K562 (cell line): ENCODE data around the gene CHML. TPM values are rescaled to one million over a fixed set of nuclear protein-coding genes. Genes with fewer than 3 reads are reported as not detected.
A peak's percentile ranks its signal among the peaks of the same experiment; 100 is the strongest.

Experiments
- ADNP ChIP-seq: fragments of 200-800 bp; sonication (Bioruptor generic); IDR thresholded peaks from 2 replicates; pipeline ENCODE4 v1.6.1; 2016; ENCODE audit warnings: missing genetic modification characterization, missing compliant biosample characterization
- FOXA1 ChIP-seq: fragments of 450-650 bp; IDR thresholded peaks from 2 replicates; pipeline ENCODE4 v1.6.1; 2016; ENCODE audit warnings: mild to moderate bottlenecking, borderline replicate concordance
- FOXJ2 ChIP-seq: fragments of 200-800 bp; sonication (Bioruptor generic); IDR thresholded peaks from 2 replicates; pipeline ENCODE4 v1.6.1; 2016; ENCODE audit warnings: missing genetic modification characterization, missing compliant biosample characterization
- HDAC8 ChIP-seq: fragments of 450-650 bp; IDR thresholded peaks from 2 replicates; pipeline ENCODE4 v1.6.1; 2016; ENCODE audit warnings: mild to moderate bottlenecking, missing genetic modification characterization, moderate library complexity, missing compliant biosample characterization
- JUN ChIP-seq, 2 experiments: sonication (generic) in 1 of 2; formaldehyde crosslinking in 1 of 2; IDR thresholded peaks; 2 replicates each; pipeline versions ENCODE4 v1.6.1 to v1.8.0; 2012 to 2022; ENCODE audit warnings: borderline replicate concordance in 2 of 2, mild to moderate bottlenecking in 2 of 2, improper control_type of control experiment in 1 of 2, low read depth in 1 of 2, low read length in 1 of 2, missing genetic modification reagents in 1 of 2
- PHTF2 ChIP-seq: fragments of 250-450 bp; sonication (Bioruptor Pico); IDR thresholded peaks from 2 replicates; pipeline ENCODE4 v1.5.0; 2021; ENCODE audit warnings: mild to moderate bottlenecking
- PURB ChIP-seq: sonication (generic); formaldehyde crosslinking; IDR thresholded peaks from 2 replicates; pipeline ENCODE4 v1.9.0; 2021; ENCODE audit warnings: low read depth, mild to moderate bottlenecking, missing genetic modification reagents
- RBM34 ChIP-seq: fragments of 200-400 bp; formaldehyde crosslinking; IDR thresholded peaks from 2 replicates; pipeline ENCODE4 v1.6.1; 2018; ENCODE audit warnings: low read length, borderline replicate concordance; ENCODE audit not compliant: insufficient read depth
- RERE ChIP-seq: sonication (generic); formaldehyde crosslinking; IDR thresholded peaks from 2 replicates; pipeline ENCODE4 v1.8.0; 2023; ENCODE audit warnings: missing genetic modification reagents, mild to moderate bottlenecking, borderline replicate concordance
- SIRT6 ChIP-seq: IDR thresholded peaks from one replicate; pipeline ENCODE4 v1.6.1; 2012; ENCODE audit warnings: low read depth, mild to moderate bottlenecking, control low read depth, inconsistent platforms, low read length, moderate library complexity
- USF2 ChIP-seq: sonication (generic); formaldehyde crosslinking; IDR thresholded peaks from 2 replicates; pipeline ENCODE4 v1.5.0; 2020; ENCODE audit warnings: missing genetic modification reagents
- ZNF511 ChIP-seq: sonication (generic); formaldehyde crosslinking; IDR thresholded peaks from 2 replicates; pipeline ENCODE4 v1.8.0; 2022; ENCODE audit warnings: mild to moderate bottlenecking, missing genetic modification reagents
- polyA plus RNA-seq, 8 experiments: library from polyadenylated mRNA; depleted of rRNA in 4 of 8; stranded (reverse) in 5 of 8; unstranded in 3 of 8; fragments of >200 nt; fragmentation: Nextera tagmentation in 2 of 8; fragmentation: Illumina TruSeq in 1 of 8; extraction: Ambion mirVana in 2 of 8; extraction: Trizol in 1 of 8; gene quantifications; 2 replicates each; pipeline versions ENCODE4 v1.2.1 to v1.2.3, GENCODE V29; 2011 to 2014; ENCODE audit warnings: inconsistent platforms in 1 of 8, missing spikeins in 1 of 8
- total RNA-seq, 7 experiments: library from RNA; depleted of rRNA in 6 of 7; stranded (reverse); fragments of >200 nt in 6 of 7; fragmentation: Illumina TruSeq in 2 of 7; extraction: Trizol in 2 of 7; gene quantifications; 2 replicates each; pipeline versions ENCODE4 v1.2.1 to v1.2.3, GENCODE V29; 2011 to 2021; ENCODE audit warnings: low replicate concordance in 1 of 7

Gene CHML
- total and polyA plus RNA-seq, 9 of the 15 experiments (the other 6 are each of a cell fraction or from before 2014, with no cell fraction given), result 13.0 to 88.3 (median 62.8) TPM

GRCh38 chr1:241627453-241628259 lies 12.5 kb downstream of the CHML start (continued):
- TF ChIP-seq RBM34 (no peak), SIRT6 (no peak), FOXJ2 (no peak), USF2 (CRISPR knock-in tag) (no peak), PURB (CRISPR knock-in tag) (no peak), FOXA1 (no peak), ADNP (tag) (no peak), PHTF2 (CRISPR knock-in tag) (no peak), ZNF511 (CRISPR knock-in tag) (no peak), JUN (IDR thresholded peaks at IDR 0.05; ENCODE audit: borderline replicate concordance, low read depth, low read length) (0 out of 2 replicates have a peak, but pooled peaks have one; percentile 38), JUN (CRISPR knock-in tag; IDR thresholded peaks at IDR 0.05; ENCODE audit: borderline replicate concordance) (no peak), HDAC8 (no peak), RERE (no peak)
